Measurements from ENCODE around the gene SPP2.
A peak's percentile ranks its signal among the peaks of the same experiment; 100 is the strongest.

Gene SPP2

GRCh38 chr2:234081970-234082822 lies 31.7 kb downstream of the SPP2 start:
- H3K36me3 ChIP-seq = peaks cover 16% of the 10 kb centered on the region
- no peak overlapping the region for H3K27ac ChIP-seq
- H3K4me2 ChIP-seq = no peak overlapping the region
- no peak for TF ChIP-seq Cebpa-rat (IDR thresholded peaks at IDR 0.05)
- H3K4me1 ChIP-seq = peaks cover 28% of the 10 kb centered on the region
- H3K9ac ChIP-seq = no peak overlapping the region
- H3K9me3 ChIP-seq = peaks cover 38% of the 10 kb centered on the region
- H4K20me1 ChIP-seq = no peaks in the 10 kb centered on the region
- H3K27me3 ChIP-seq = no peaks in the 10 kb centered on the region
- no peak overlapping the region for H3K4me3 ChIP-seq

- Histone ChIP-seq H3K4me2 (peak overlapping the region; percentile 52), H3K9ac (0 out of 2 replicates have a peak overlapping the region, but pooled peaks have one; percentile 35), H3K4me1 (peaks cover 17% of the 10 kb centered on the region), H4K20me1 (no peaks in the 10 kb centered on the region), H3K27ac (no peak overlapping the region), H3K36me3 (peaks cover 19% of the 10 kb centered on the region), H3K27me3 (no peaks in the 10 kb centered on the region), H3K4me3 (no peak overlapping the region), H3K9me3 (peaks cover 50% of the 10 kb centered on the region)
- TF ChIP-seq Cebpa-rat (IDR thresholded peaks at IDR 0.05) = no peak
These were observed 33.3 kb downstream of the SPP2 start for GRCh38 chr2:234083572-234084348.

DNA sequence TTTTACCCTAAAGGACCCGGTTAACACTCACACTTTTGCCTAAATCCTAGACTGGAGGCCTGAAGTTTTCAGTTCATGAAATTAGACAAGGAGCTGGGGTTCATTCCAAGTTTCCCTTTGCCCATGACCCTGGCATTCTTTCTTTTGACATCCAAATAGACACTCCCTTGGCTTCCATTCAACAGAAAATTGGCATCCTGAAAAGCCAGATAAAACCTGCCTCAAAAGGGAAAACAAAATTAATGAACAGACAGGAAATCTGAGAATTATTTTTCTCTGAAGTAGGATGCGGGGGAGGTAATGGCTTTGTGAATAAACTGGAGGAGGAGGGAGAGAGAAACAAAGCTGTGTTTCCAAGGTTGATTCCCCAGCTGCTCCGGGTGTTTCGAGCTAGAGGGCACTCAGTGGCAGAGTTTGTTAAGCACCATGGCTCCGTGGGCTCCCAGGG lies 41.0 kb downstream of the SPP2 start:
- TF ChIP-seq Cebpa-rat (IDR thresholded peaks at IDR 0.05) = no peak

DNA sequence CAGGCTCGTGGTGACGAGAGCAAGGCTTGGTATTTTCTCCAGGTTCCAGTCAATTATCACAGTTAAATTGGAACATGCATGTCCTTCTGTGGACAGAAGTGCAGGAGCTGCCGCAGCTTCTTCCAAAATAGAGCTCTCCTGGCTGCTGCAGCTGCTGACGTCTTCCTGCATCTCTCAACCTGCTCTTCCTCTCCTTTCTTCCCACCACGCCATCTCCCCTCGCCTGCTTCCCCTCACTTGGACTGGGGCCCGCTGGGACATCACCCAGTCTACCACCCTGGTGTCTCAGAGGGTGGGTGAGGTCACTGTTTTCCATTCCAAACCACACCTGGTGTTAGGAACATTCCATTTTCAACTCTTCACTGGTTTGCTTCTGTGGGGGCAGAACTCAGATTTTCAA lies 41.4 kb downstream of the SPP2 start:
- Histone ChIP-seq H3K9me3 (peaks cover 50% of the 10 kb centered on the region), H3K4me3 (peak overlapping the region; percentile 18), H4K20me1 (no peaks in the 10 kb centered on the region), H3K4me2 (peak overlapping the region; percentile 72), H3K27ac (peak overlapping the region; percentile 71), H3K9ac (peak overlapping the region; percentile 43), H3K36me3 (peaks cover 40% of the 10 kb centered on the region), H3K27me3 (no peaks in the 10 kb centered on the region), H3K4me1 (peaks cover 62% of the 10 kb centered on the region)
- TF ChIP-seq Cebpa-rat (IDR thresholded peaks at IDR 0.05) = no peak

More for the DNA sequence above, 41.0 kb downstream of the SPP2 start:
- peak overlapping the region; percentile 18; the same call in 1 of the 2 replicates for H3K4me3 ChIP-seq
- peaks cover 40% of the 10 kb centered on the region for H3K36me3 ChIP-seq
- H4K20me1 ChIP-seq = no peaks in the 10 kb centered on the region
- no peaks in the 10 kb centered on the region for H3K27me3 ChIP-seq
- peak overlapping the region; percentile 43 for H3K9ac ChIP-seq
- peak overlapping the region; percentile 71 for H3K27ac ChIP-seq
- H3K9me3 ChIP-seq = peaks cover 55% of the 10 kb centered on the region
- H3K4me1 ChIP-seq = peaks cover 57% of the 10 kb centered on the region
- H3K4me2 ChIP-seq = peak overlapping the region; percentile 72

DNA sequence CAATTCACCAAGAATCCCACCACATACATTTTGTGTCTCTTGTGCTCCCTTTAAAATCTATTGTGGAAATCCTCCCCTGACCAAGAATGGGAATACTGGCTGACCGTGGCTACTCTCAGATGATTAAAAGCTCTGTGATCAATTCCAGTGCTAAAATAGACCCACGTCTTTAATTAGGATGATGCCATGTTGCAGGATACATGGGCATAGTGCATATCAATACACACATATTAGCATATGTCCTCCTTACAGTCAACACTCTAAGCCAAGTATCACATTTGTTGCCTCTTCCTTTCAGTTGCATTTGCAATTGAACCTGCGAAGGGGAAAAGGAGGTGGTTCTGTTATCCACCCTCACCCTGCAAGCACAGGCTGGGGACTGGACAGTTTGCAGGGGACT lies 41.8 kb downstream of the SPP2 start:
- no peak for TF ChIP-seq Cebpa-rat (IDR thresholded peaks at IDR 0.05)
- peaks cover 40% of the 10 kb centered on the region for H3K36me3 ChIP-seq
- peak overlapping the region; percentile 43; the same call in 1 of the 2 replicates for H3K9ac ChIP-seq
- no peaks in the 10 kb centered on the region for H4K20me1 ChIP-seq
- 0 out of 2 replicates have a peak overlapping the region, but pooled peaks have one; percentile 18 for H3K4me3 ChIP-seq
- no peaks in the 10 kb centered on the region for H3K27me3 ChIP-seq
- peaks cover 46% of the 10 kb centered on the region for H3K9me3 ChIP-seq
- peaks cover 66% of the 10 kb centered on the region for H3K4me1 ChIP-seq
- peak overlapping the region; percentile 71 for H3K27ac ChIP-seq
- H3K4me2 ChIP-seq = peak overlapping the region; percentile 72

GRCh38 chr2:234095301-234095700 lies 44.8 kb downstream of the SPP2 start:
- H3K36me3 ChIP-seq = peaks cover 22% of the 10 kb centered on the region
- H3K9me3 ChIP-seq = peaks cover 18% of the 10 kb centered on the region
- H3K4me2 ChIP-seq = peak overlapping the region; percentile 90
- H3K4me3 ChIP-seq = no peak overlapping the region
- no peak for TF ChIP-seq Cebpa-rat (IDR thresholded peaks at IDR 0.05)
- H4K20me1 ChIP-seq = no peaks in the 10 kb centered on the region
- H3K27me3 ChIP-seq = no peaks in the 10 kb centered on the region
- H3K27ac ChIP-seq = peak overlapping the region; percentile 96
- H3K4me1 ChIP-seq = peaks cover 96% of the 10 kb centered on the region
- H3K9ac ChIP-seq = no peak overlapping the region

GRCh38 chr2:234096164-234096563 lies 45.7 kb downstream of the SPP2 start:
- peak overlapping the region; percentile 86; the same call in 1 of the 2 replicates for H3K9ac ChIP-seq

DNA sequence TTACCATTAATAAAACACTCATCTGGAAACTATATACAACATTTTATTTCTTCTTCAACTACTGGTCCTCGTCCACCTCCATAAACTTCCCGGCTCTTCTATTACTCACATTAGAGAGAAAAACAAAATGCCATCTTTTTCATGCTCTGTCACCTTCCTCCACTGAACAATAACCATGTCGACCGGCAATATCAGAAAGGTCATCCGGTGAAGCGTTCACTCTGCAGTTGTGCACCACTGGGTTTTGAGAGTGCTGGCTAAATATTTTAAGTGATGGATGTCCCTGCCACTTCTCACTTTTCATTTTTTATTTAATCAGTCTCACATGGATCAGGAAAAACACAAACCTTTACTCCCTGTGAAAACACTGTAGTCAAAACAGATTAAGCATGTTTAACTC lies 48.2 kb downstream of the SPP2 start:
- Histone ChIP-seq H3K9ac (peak overlapping the region; percentile 86), H3K27ac (peak overlapping the region; percentile 96), H3K9me3 (peaks cover 6% of the 10 kb centered on the region), H3K4me2 (peak overlapping the region; percentile 90), H3K36me3 (peaks cover 14% of the 10 kb centered on the region), H4K20me1 (no peaks in the 10 kb centered on the region), H3K4me1 (peaks cover 99% of the 10 kb centered on the region), H3K4me3 (peak overlapping the region; percentile 59), H3K27me3 (no peaks in the 10 kb centered on the region)
- TF ChIP-seq Cebpa-rat (IDR thresholded peaks at IDR 0.05) = no peak

More at GRCh38 chr2:234096164-234096563, 45.7 kb downstream of the SPP2 start:
- no peaks in the 10 kb centered on the region for H3K27me3 ChIP-seq
- H3K4me1 ChIP-seq = peaks cover 99% of the 10 kb centered on the region
- peaks cover 19% of the 10 kb centered on the region for H3K36me3 ChIP-seq
- peak overlapping the region; percentile 90 for H3K4me2 ChIP-seq
- H4K20me1 ChIP-seq = no peaks in the 10 kb centered on the region
- peaks cover 13% of the 10 kb centered on the region for H3K9me3 ChIP-seq
- H3K4me3 ChIP-seq = peak overlapping the region; percentile 59; the same call in 1 of the 2 replicates
- TF ChIP-seq Cebpa-rat (IDR thresholded peaks at IDR 0.05) = no peak
- peak overlapping the region; percentile 96 for H3K27ac ChIP-seq

- no peaks in the 10 kb centered on the region for H3K27me3 ChIP-seq
- peak overlapping the region; percentile 96 for H3K27ac ChIP-seq
- no peaks in the 10 kb centered on the region for H4K20me1 ChIP-seq
- H3K4me3 ChIP-seq = peak overlapping the region; percentile 59
- TF ChIP-seq Cebpa-rat (IDR thresholded peaks at IDR 0.05) = peak; percentile 85
- peak overlapping the region; percentile 90 for H3K4me2 ChIP-seq
- peaks cover 99% of the 10 kb centered on the region for H3K4me1 ChIP-seq
- H3K9me3 ChIP-seq = peaks cover 6% of the 10 kb centered on the region
- peaks cover 8% of the 10 kb centered on the region; the same call in 1 of the 2 replicates for H3K36me3 ChIP-seq
- H3K9ac ChIP-seq = peak overlapping the region; percentile 86; the same call in 1 of the 2 replicates
These were observed 48.8 kb downstream of the SPP2 start for GRCh38 chr2:234099266-234099665.
